Loucy (cell line): ENCODE data around the gene TFEC.
A peak's percentile ranks its signal among the peaks of the same experiment; 100 is the strongest.

Experiments
- H2AFZ ChIP-seq: fragments of 200-600 bp; sonication (generic); 2 replicates; pipeline ENCODE4 v1.6.0; 2016; ENCODE audit warnings: antibody characterized with exemption, mild to moderate bottlenecking, low read length, moderate library complexity
- H3F3A ChIP-seq: fragments of 200-600 bp; 2 replicates; pipeline ENCODE4 v1.6.0; 2016; ENCODE audit warnings: antibody characterized with exemption, low read depth, mild to moderate bottlenecking
- H3K27me3 ChIP-seq: fragments of 200-600 bp; sonication (generic); 2 replicates; pipeline ENCODE4 v1.6.1; 2014; ENCODE audit warnings: low read length, mild to moderate bottlenecking; ENCODE audit not compliant: insufficient read depth, poor library complexity, severe bottlenecking
- H3K36me3 ChIP-seq: fragments of 200-600 bp; sonication (generic); 2 replicates; pipeline ENCODE4 v1.6.1; 2016; ENCODE audit warnings: low read length; ENCODE audit not compliant: insufficient read depth
- H3K4me1 ChIP-seq: fragments of 200-600 bp; sonication (generic); 2 replicates; pipeline ENCODE4 v1.5.1; 2014; ENCODE audit warnings: low read length, mild to moderate bottlenecking; ENCODE audit not compliant: insufficient read depth, poor library complexity, severe bottlenecking
- H3K4me2 ChIP-seq: fragments of 200-600 bp; sonication (generic); 2 replicates; pipeline ENCODE4 v1.6.0; 2014; ENCODE audit warnings: antibody characterized with exemption, low read length, low read depth, mild to moderate bottlenecking; ENCODE audit not compliant: poor library complexity, severe bottlenecking
- H3K4me3 ChIP-seq: fragments of 200-600 bp; sonication (generic); 2 replicates; pipeline ENCODE4 v1.5.1; 2014; ENCODE audit warnings: low read length, mild to moderate bottlenecking, mixed read lengths; ENCODE audit not compliant: poor library complexity, severe bottlenecking
- H3K79me2 ChIP-seq: fragments of 200-600 bp; sonication (generic); 2 replicates; pipeline ENCODE4 v1.6.1; 2014; ENCODE audit warnings: low read length; ENCODE audit not compliant: insufficient read depth
- H3K9ac ChIP-seq: fragments of 200-600 bp; sonication (generic); 2 replicates; pipeline ENCODE4 v1.6.0; 2014; ENCODE audit warnings: mild to moderate bottlenecking, low read depth, low read length, moderate library complexity; ENCODE audit not compliant: poor library complexity, severe bottlenecking
- H3K9me2 ChIP-seq: fragments of 200-600 bp; sonication (generic); replicated peaks from 2 replicates; pipeline ENCODE4 v1.6.1; 2016; ENCODE audit warnings: low read depth, low read length, mixed read lengths
- H3K9me3 ChIP-seq: fragments of 200-600 bp; sonication (generic); 2 replicates; pipeline ENCODE4 v1.6.1; 2014; ENCODE audit warnings: mild to moderate bottlenecking, antibody characterized with exemption, low read length, low read depth; ENCODE audit not compliant: insufficient read depth
- H4K20me1 ChIP-seq: fragments of 200-600 bp; sonication (generic); 2 replicates; pipeline ENCODE4 v1.6.0; 2014; ENCODE audit warnings: antibody characterized with exemption, low read length, mild to moderate bottlenecking; ENCODE audit not compliant: insufficient read depth, poor library complexity, severe bottlenecking
- CTCF ChIP-seq: fragments of 200-600 bp; sonication (generic); conservative IDR thresholded peaks from 2 replicates; pipeline ENCODE4 v1.5.1; 2014; ENCODE audit warnings: mild to moderate bottlenecking, antibody characterized with exemption, low read length
- EZH2phosphoT487 ChIP-seq: fragments of 200-600 bp; IDR thresholded peaks from 2 replicates; pipeline ENCODE4 v1.6.1; 2018; ENCODE audit warnings: antibody characterized with exemption, mild to moderate bottlenecking, moderate library complexity, borderline replicate concordance

TFEC gene

GRCh38 chr7:116027786-116028185, 2.8 kb downstream of the TFEC start:
- no peaks in the 10 kb centered on the region for H3K9me2 ChIP-seq
- peaks cover 13% of the 10 kb centered on the region for H3K4me1 ChIP-seq
- H3K4me3 ChIP-seq, result no peak overlapping the region
- no peak overlapping the region for H3K4me2 ChIP-seq
- H3K9ac ChIP-seq, result no peak overlapping the region
- H3K79me2 ChIP-seq, result no peaks in the 10 kb centered on the region
- H3F3A ChIP-seq, result no peaks in the 10 kb centered on the region
- H3K27me3 ChIP-seq, result no peaks in the 10 kb centered on the region
- H3K36me3 ChIP-seq, result no peaks in the 10 kb centered on the region
- H4K20me1 ChIP-seq, result no peaks in the 10 kb centered on the region
- no peaks in the 10 kb centered on the region for H3K9me3 ChIP-seq
- H2AFZ ChIP-seq, result no peak overlapping the region
- TF ChIP-seq CTCF (no peak), EZH2phosphoT487 (no peak)

GRCh38 chr7:116024826-116025809, 5.4 kb downstream of the TFEC start:
- no peaks in the 10 kb centered on the region for H3K27me3 ChIP-seq
- no peak overlapping the region for H3K9ac ChIP-seq
- H3K4me3 ChIP-seq, result no peak overlapping the region
- no peaks in the 10 kb centered on the region for H3K79me2 ChIP-seq
- H3K9me2 ChIP-seq, result no peaks in the 10 kb centered on the region
- no peak overlapping the region for H3K4me2 ChIP-seq
- no peaks in the 10 kb centered on the region for H3K9me3 ChIP-seq
- no peaks in the 10 kb centered on the region for H3K36me3 ChIP-seq
- TF ChIP-seq EZH2phosphoT487 (no peak), CTCF (no peak)
- H4K20me1 ChIP-seq, result no peaks in the 10 kb centered on the region
- no peaks in the 10 kb centered on the region for H3F3A ChIP-seq
- H2AFZ ChIP-seq, result peak overlapping the region; percentile 57; the same call in 1 of the 2 replicates
- H3K4me1 ChIP-seq, result no peaks in the 10 kb centered on the region

GRCh38 chr7:116021237-116021636, 9.3 kb downstream of the TFEC start:
- Histone ChIP-seq H3K9me3 (no peaks in the 10 kb centered on the region), H3K9ac (no peak overlapping the region), H4K20me1 (no peaks in the 10 kb centered on the region), H3K9me2 (no peaks in the 10 kb centered on the region), H3K4me1 (no peaks in the 10 kb centered on the region), H2AFZ (no peak overlapping the region), H3K79me2 (no peaks in the 10 kb centered on the region), H3K27me3 (no peaks in the 10 kb centered on the region), H3K36me3 (no peaks in the 10 kb centered on the region), H3K4me2 (no peak overlapping the region), H3F3A (no peaks in the 10 kb centered on the region), H3K4me3 (no peak overlapping the region)
- TF ChIP-seq CTCF, result no peak
- TF ChIP-seq EZH2phosphoT487, result no peak
